ENCODE data around the gene ANO8. TPM values are rescaled to one million over a fixed set of nuclear protein-coding genes. Genes with fewer than 3 reads are reported as not detected.

Gene ANO8
- total and polyA plus RNA-seq, 2 of the 8 experiments (the other 6 are each of a cell fraction or from before 2014, with no cell fraction given) = 9.5 to 20.7 TPM

DNA sequence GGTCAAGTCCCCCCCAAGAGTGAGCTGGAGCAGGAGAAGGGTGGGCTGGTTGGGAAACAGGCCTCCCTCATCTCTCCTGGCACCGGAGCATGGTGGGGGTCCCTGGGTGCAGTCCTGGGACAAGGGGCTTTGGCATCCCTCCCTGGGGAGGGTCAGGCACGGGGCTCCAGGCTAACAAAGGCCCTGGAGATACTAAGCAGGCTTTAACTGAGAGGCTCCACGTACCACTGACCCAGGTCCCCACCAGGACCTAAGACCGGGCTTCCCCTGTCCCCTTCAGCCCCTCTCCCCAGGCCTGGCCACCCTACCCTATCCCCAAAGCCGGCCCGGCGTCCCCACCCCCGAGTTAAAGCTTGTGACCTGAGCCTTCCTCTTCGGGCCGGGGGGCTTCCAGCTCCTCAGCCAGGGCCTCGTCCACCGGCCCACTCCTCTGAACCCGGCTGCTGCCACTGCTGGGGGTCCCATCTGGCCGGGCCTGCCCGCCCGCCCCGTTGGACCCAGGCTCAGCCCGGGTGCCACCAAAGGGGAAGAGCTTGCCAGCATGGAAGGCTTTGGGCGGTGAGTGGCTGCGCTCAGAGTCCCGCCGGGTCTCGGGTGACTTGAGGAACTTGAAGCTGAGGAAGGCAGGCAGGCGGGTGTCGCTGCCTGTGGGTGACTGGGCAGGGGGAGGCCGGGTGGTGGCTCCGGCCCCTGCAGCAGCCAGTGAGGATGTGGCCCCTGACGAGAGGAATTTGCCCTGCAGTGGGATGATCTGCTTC, 10.1 kb downstream of the ANO8 start:
- no peak for FAIRE-seq
- H3K36me3 ChIP-seq (ENCODE audit: control insufficient read depth in 2 of 4, insufficient read depth in 4 of 4, low read length in 3 of 4) = peaks cover 0 to 31% (median 15%) of the 10 kb centered on the region in 4 experiments; a peak in 5 of 8 replicates
- WGBS, 2 experiments (ENCODE audit: extremely low coverage in 1 of 2, insufficient coverage in 1 of 2, insufficient read length in 1 of 2, insufficient replicate concordance in 2 of 2, low coverage in 1 of 2, low lambda C conversion rate in 2 of 2, missing lambda C conversion rate in 1 of 2) = 92% methylated on average over 22 of the region's 28 CpGs; no CpG with 5 or more reads in 1 of the 2 experiments
- TF ChIP-seq RXRA (IDR thresholded peaks at IDR 0.05; ENCODE audit: insufficient read depth, low read depth, low read length) = no peak
- TF ChIP-seq EP300 (IDR thresholded peaks at IDR 0.05; ENCODE audit: borderline replicate concordance in 1 of 2, low read depth in 2 of 2, low read length in 2 of 2) = no peak
- TF ChIP-seq POU5F1 (IDR thresholded peaks at IDR 0.05; ENCODE audit: low read depth, low read length) = no peak
- TF ChIP-seq TAF1 (IDR thresholded peaks at IDR 0.05; ENCODE audit: low read depth, low read length) = no peak
- no peak for TF ChIP-seq MAFK (IDR thresholded peaks at IDR 0.05; ENCODE audit: low read depth, low read length)
- TF ChIP-seq TCF12 (IDR thresholded peaks at IDR 0.05; ENCODE audit: low read depth, low read length) = no peak
- TF ChIP-seq RFX5 (IDR thresholded peaks at IDR 0.05; ENCODE audit: borderline replicate concordance, low read depth, low read length) = no peak
- TF ChIP-seq GTF2F1 (IDR thresholded peaks at IDR 0.05; ENCODE audit: borderline replicate concordance, low read depth, low read length) = no peak
- no peak for TF ChIP-seq ASH2L (IDR thresholded peaks at IDR 0.05; ENCODE audit: low read length)
- no peak for TF ChIP-seq CEBPB (IDR thresholded peaks at IDR 0.05; ENCODE audit: low read depth, low read length)
- TF ChIP-seq, protein P1, sequence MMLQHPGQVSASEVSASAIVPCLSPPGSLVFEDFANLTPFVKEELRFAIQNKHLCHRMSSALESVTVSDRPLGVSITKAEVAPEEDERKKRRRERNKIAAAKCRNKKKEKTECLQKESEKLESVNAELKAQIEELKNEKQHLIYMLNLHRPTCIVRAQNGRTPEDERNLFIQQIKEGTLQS (IDR thresholded peaks at IDR 0.05; ENCODE audit: insufficient read depth, low read depth, low read length) = no peak
- TF ChIP-seq TBP (IDR thresholded peaks at IDR 0.05; ENCODE audit: low read depth, low read length) = no peak

More for the DNA sequence above, 10.1 kb downstream of the ANO8 start:
- H2BK15ac ChIP-seq (ENCODE audit: low read length) = no peak overlapping the region
- no peak overlapping the region for H3K4ac ChIP-seq (replicated peaks; ENCODE audit: insufficient read length, low read depth, low read length)
- H2BK12ac ChIP-seq (ENCODE audit: low read depth, low read length) = no peak overlapping the region
- H3K18ac ChIP-seq (ENCODE audit: extremely low read depth, low read length) = no peak overlapping the region
- no peaks in the 10 kb centered on the region for H3K79me2 ChIP-seq (ENCODE audit: control insufficient read depth in 1 of 2, insufficient read depth in 2 of 2, low read length in 2 of 2)
- H3K27ac ChIP-seq (ENCODE audit: low read depth, low read length) = no peak overlapping the region
- H2BK20ac ChIP-seq (ENCODE audit: low read length) = no peak overlapping the region
- H3K4me3 ChIP-seq (ENCODE audit: extremely low read depth in 1 of 4, insufficient read depth in 2 of 4, low read depth in 3 of 4, low read length in 4 of 4) = no peak overlapping the region
- H3K14ac ChIP-seq (ENCODE audit: insufficient read length) = no peak overlapping the region
- no peak overlapping the region for H4K5ac ChIP-seq (ENCODE audit: insufficient read length, low read depth, low read length)
- CTCF ChIA-PET (ENCODE audit: partially characterized antibody) = interaction anchor here (0.6 to 3.1 kb wide), 5 partner anchors 11 to 230 kb away, joined by 3 to 7 read pairs (median 4); partner anchors contain the start of gene ANO8
- H3K9ac ChIP-seq (replicated peaks in 1 of 4; ENCODE audit: extremely low read depth in 1 of 4, low read depth in 3 of 4, low read length in 3 of 4) = no peak overlapping the region
- H3K4me2 ChIP-seq (ENCODE audit: insufficient read depth in 1 of 2, low read depth in 2 of 2, low read length in 2 of 2) = no peak overlapping the region
- H3K27me3 ChIP-seq (replicated peaks in 1 of 4; ENCODE audit: control insufficient read depth in 3 of 4, extremely low read depth in 1 of 4, insufficient read depth in 3 of 4, low read length in 3 of 4) = no peaks in the 10 kb centered on the region; a peak in 1 of 7 replicates
- POLR2A ChIA-PET (ENCODE audit: partially characterized antibody) = interaction anchor here (1.0 to 17.1 kb wide), 4 partner anchors 14 to 109 kb away, joined by 3 to 329 read pairs (median 52); partner anchors contain the start of genes ABHD8, ANO8, DDA1 and GTPBP3
- H2AK5ac ChIP-seq (ENCODE audit: low read depth, low read length) = no peak overlapping the region
- DNase-seq (ENCODE audit: low read depth in 1 of 2, low spot score in 2 of 2) = no peak
- no peak overlapping the region for H3K56ac ChIP-seq (replicated peaks; ENCODE audit: insufficient read length, low read depth, low read length)
- H4K91ac ChIP-seq (replicated peaks; ENCODE audit: insufficient read length, low read length) = no peak overlapping the region
- no peak overlapping the region for H2AFZ ChIP-seq (ENCODE audit: low read length)
- H4K20me1 ChIP-seq (replicated peaks in 1 of 2; ENCODE audit: control insufficient read depth in 1 of 2, insufficient read depth in 2 of 2, low read length in 2 of 2) = peaks cover 3% of the 10 kb centered on the region in 2 experiments
- H2BK5ac ChIP-seq (ENCODE audit: low read depth, low read length) = no peak overlapping the region
- H3K4me1 ChIP-seq (replicated peaks in 1 of 4; ENCODE audit: control insufficient read depth in 3 of 4, insufficient read depth in 4 of 4, low read length in 3 of 4) = peaks cover 0 to 21% (median 15%) of the 10 kb centered on the region in 4 experiments; a peak in 6 of 7 replicates
- no peaks in the 10 kb centered on the region for H3K9me3 ChIP-seq (ENCODE audit: insufficient read depth in 2 of 2, low read depth in 1 of 2, low read length in 1 of 2)
- no peak overlapping the region for H4K8ac ChIP-seq (ENCODE audit: extremely low read depth, insufficient read depth, low read length)
- H3K79me1 ChIP-seq (ENCODE audit: low read depth, low read length) = peaks cover 2% of the 10 kb centered on the region; the same call in 1 of the 2 replicates
- H3K23me2 ChIP-seq (ENCODE audit: low read depth, low read length) = peaks cover 6% of the 10 kb centered on the region; the same call in 1 of the 2 replicates
- no peak overlapping the region for H2BK120ac ChIP-seq (replicated peaks; ENCODE audit: low read depth, low read length)
- no peak overlapping the region for H3K23ac ChIP-seq (ENCODE audit: insufficient read length)

All from H1 (cell line).